Putamen (tissue), 1 donor: ENCODE data around the gene TANGO2.

Experiments used
- DNase-seq: peaks from one replicate; pipeline ENCODE4 v3.0.0-alpha.2; 2016; ENCODE audit warnings: low spot score

Gene TANGO2

GRCh38 chr22:20089226-20089976 is 68.5 kb downstream of the TANGO2 start:
- no peak for DNase-seq

GRCh38 chr22:20089977-20090729 is 69.2 kb downstream of the TANGO2 start:
- no peak for DNase-seq

- no peak for DNase-seq
Observed at GRCh38 chr22:20090730-20091240, 69.9 kb downstream of the TANGO2 start.

GRCh38 chr22:20091690-20092476 is 71.0 kb downstream of the TANGO2 start:
- no peak for DNase-seq

GRCh38 chr22:20092477-20092854 is 71.6 kb downstream of the TANGO2 start:
- DNase-seq: no peak

- no peak for DNase-seq
Observed at GRCh38 chr22:20093418-20094196, 72.7 kb downstream of the TANGO2 start.

GRCh38 chr22:20094197-20094807 is 73.4 kb downstream of the TANGO2 start:
- no peak for DNase-seq

- no peak for DNase-seq
Observed at GRCh38 chr22:20095521-20095920, 74.6 kb downstream of the TANGO2 start.

- DNase-seq: no peak
Observed at GRCh38 chr22:20096574-20097420, 75.9 kb downstream of the TANGO2 start.

GRCh38 chr22:20099099-20099711 is 78.3 kb downstream of the TANGO2 start:
- no peak for DNase-seq

- DNase-seq: no peak
Observed at GRCh38 chr22:20101638-20102037, 80.7 kb downstream of the TANGO2 start.

- no peak for DNase-seq
Observed at GRCh38 chr22:20102203-20102780, 81.4 kb downstream of the TANGO2 start.

- no peak for DNase-seq
Observed at GRCh38 chr22:20105456-20106204, 84.7 kb downstream of the TANGO2 start.

GRCh38 chr22:20106205-20106848 is 85.4 kb downstream of the TANGO2 start:
- no peak for DNase-seq

- DNase-seq: no peak
Observed at GRCh38 chr22:20106849-20107237, 85.9 kb downstream of the TANGO2 start.

- no peak for DNase-seq
Observed at GRCh38 chr22:20107471-20107901, 86.6 kb downstream of the TANGO2 start.

GRCh38 chr22:20107951-20108756 is 87.2 kb downstream of the TANGO2 start:
- DNase-seq: no peak
